Keratinocyte (primary cell): Measurements from ENCODE around the gene FHIT. TPM values are rescaled to one million over a fixed set of nuclear protein-coding genes. Genes with fewer than 3 reads are reported as not detected.
"Not testable (repeated sequence)": the region's sequence is repeated elsewhere in the genome, so short reads cannot be mapped to it uniquely, and the experiment has no call there.

ENCODE experiments used
- DNase-seq: peaks from one replicate; pipeline ENCODE4 v3.0.0-alpha.2; 2011; ENCODE audit warnings: low read depth, missing footprints, low spot score
- FAIRE-seq: peaks from 2 replicates; lab custom pipeline; 2011; peaks lifted over from hg19 to GRCh38; lab: Jason Lieb, UNC
- H2AFZ ChIP-seq: 2 replicates; pipeline ENCODE4 v1.6.0; 2012; ENCODE audit warnings: low read length, control low read depth, inconsistent platforms; ENCODE audit not compliant: control insufficient read depth
- H3K27ac ChIP-seq: 2 replicates; pipeline ENCODE4 v1.5.1; 2011; ENCODE audit warnings: low read length; ENCODE audit not compliant: control insufficient read depth, insufficient read depth
- H3K27me3 ChIP-seq: 3 replicates; pipeline ENCODE4 v1.6.0; 2011; ENCODE audit warnings: low read length; ENCODE audit not compliant: control insufficient read depth, insufficient read depth; ENCODE audit errors: extremely low read depth
- H3K36me3 ChIP-seq, 2 experiments: 2 replicates in 1 of 2; 3 replicates in 1 of 2; pipeline ENCODE4 v1.5.1; 2011; ENCODE audit warnings: low read length in 2 of 2, mild to moderate bottlenecking in 1 of 2; ENCODE audit not compliant: control insufficient read depth in 2 of 2, insufficient read depth in 2 of 2; ENCODE audit errors: extremely low read depth in 1 of 2
- H3K4me1 ChIP-seq: 3 replicates; pipeline ENCODE4 v1.5.1; 2011; ENCODE audit warnings: low read length; ENCODE audit not compliant: control insufficient read depth, insufficient read depth; ENCODE audit errors: extremely low read depth
- H3K4me2 ChIP-seq: 3 replicates; pipeline ENCODE4 v1.6.0; 2011; ENCODE audit warnings: low read depth, low read length; ENCODE audit not compliant: control insufficient read depth, insufficient read depth; ENCODE audit errors: extremely low read depth
- H3K4me3 ChIP-seq, 3 experiments: fragments of 200-600 bp in 1 of 3; sonication (generic) in 1 of 3; 2 replicates in 2 of 3; 3 replicates in 1 of 3; pipeline ENCODE4 v1.5.1; 2011 to 2016; ENCODE audit warnings: low read length in 3 of 3, mild to moderate bottlenecking in 3 of 3, control low read depth in 2 of 3, inconsistent platforms in 1 of 3, low read depth in 1 of 3, mixed read lengths in 1 of 3, mixed run types in 1 of 3, moderate library complexity in 1 of 3; ENCODE audit not compliant: control insufficient read depth in 2 of 3, insufficient read depth in 2 of 3; ENCODE audit errors: extremely low read depth in 1 of 3
- H3K79me2 ChIP-seq: 2 replicates; pipeline ENCODE4 v1.6.0; 2012; ENCODE audit warnings: low read length; ENCODE audit not compliant: control insufficient read depth, insufficient read depth
- H3K9ac ChIP-seq: 3 replicates; pipeline ENCODE4 v1.6.0; 2011; ENCODE audit warnings: low read length; ENCODE audit not compliant: control insufficient read depth, insufficient read depth; ENCODE audit errors: extremely low read depth
- H3K9me1 ChIP-seq: 3 replicates; pipeline ENCODE4 v1.6.0; 2011; ENCODE audit warnings: low read length; ENCODE audit not compliant: control insufficient read depth, insufficient read depth; ENCODE audit errors: extremely low read depth
- H3K9me3 ChIP-seq: 2 replicates; pipeline ENCODE4 v1.5.1; 2012; ENCODE audit warnings: low read depth, low read length; ENCODE audit not compliant: control insufficient read depth
- H4K20me1 ChIP-seq: 3 replicates; pipeline ENCODE4 v1.6.0; 2011; ENCODE audit warnings: low read length; ENCODE audit not compliant: control insufficient read depth, insufficient read depth; ENCODE audit errors: extremely low read depth
- EZH2 ChIP-seq: IDR thresholded peaks from one replicate; pipeline ENCODE4 v1.6.1; 2012; ENCODE audit warnings: inconsistent platforms, mild to moderate bottlenecking, low read length, moderate library complexity
- dilution Hi-C: fragments of 300-500 bp; cut with MboI; formaldehyde crosslinking; loops from one replicate; pipeline ENCODE4 v1.7.0; 2020; ENCODE audit warnings: low sequenced_read_pairs; ENCODE audit not compliant: extremely low pct_ligation_motif_present
- polyA plus RNA-seq, 5 experiments: library from polyadenylated mRNA; depleted of rRNA in 3 of 5; stranded (reverse) in 3 of 5; stranded (forward) in 1 of 5; unstranded in 1 of 5; fragments of >200 nt; gene quantifications; 1 replicate in 1 of 5; 2 replicates in 3 of 5; 3 replicates in 1 of 5; pipeline versions ENCODE4 v1.2.1 to v1.2.3, GENCODE V29; 2011 to 2012; ENCODE audit warnings: missing spikeins in 2 of 5, low read depth in 1 of 5, low replicate concordance in 1 of 5
- TF ChIP-seq, protein P1 (sequence below), 3 experiments: IDR thresholded peaks in 1 of 3; conservative IDR thresholded peaks in 1 of 3; optimal IDR thresholded peaks in 1 of 3; 2 replicates in 2 of 3; 3 replicates in 1 of 3; pipeline versions ENCODE3 to v1.5.1; 2011; ENCODE audit warnings: low read length in 3 of 3, mild to moderate bottlenecking in 3 of 3, moderate library complexity in 2 of 3, control low read depth in 1 of 3, inconsistent platforms in 1 of 3; ENCODE audit not compliant: insufficient read depth in 2 of 3; ENCODE audit errors: extremely low read depth in 1 of 3

Gene FHIT
- polyA plus RNA-seq, 1 donor (not counting 4 experiments of a cell fraction or from before 2014, with no cell fraction given), result 2.2 TPM

DNA sequence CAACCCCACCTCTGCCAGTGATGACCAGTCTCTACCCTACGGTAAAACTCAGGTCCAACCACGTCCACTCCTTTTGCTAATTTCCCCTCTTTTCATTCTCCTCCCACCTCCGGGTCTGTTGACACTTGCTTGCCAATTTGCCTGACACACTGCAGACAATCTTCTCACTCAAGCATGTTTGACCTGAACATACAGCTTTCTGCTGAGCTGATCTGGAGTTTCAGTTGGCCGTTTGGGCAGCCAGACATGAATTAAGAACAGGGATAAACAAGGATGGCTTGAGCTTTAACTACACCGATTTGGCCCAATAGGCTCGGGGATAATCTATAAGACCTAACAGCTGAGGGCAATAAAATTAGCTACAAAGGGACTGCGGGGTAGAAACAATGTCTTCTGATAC is 1442.8 kb downstream of the FHIT start:
- FAIRE-seq, result no peak

DNA sequence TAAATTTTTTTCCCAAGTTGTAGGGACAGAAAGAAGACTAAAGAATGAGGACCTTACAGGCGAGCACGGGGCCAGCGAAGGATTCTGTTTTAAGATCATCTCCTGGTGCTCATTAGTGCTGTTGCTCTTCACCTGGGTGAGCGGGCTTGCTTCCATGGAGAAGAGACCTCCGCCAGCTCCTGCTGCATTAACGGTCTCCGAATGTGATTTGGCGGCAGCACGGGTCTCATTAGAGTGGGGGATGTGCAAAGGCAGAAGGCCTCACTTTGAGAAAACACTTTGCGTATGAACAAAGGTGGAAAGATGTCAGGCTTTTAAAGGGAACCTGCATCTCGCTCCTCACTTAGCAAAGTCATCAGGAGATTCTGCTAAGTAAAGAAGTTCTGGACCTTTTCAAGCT is 1448.0 kb downstream of the FHIT start:
- Histone ChIP-seq H3K36me3 (no peaks in the 10 kb centered on the region), H3K27me3 (no peaks in the 10 kb centered on the region), H4K20me1 (no peaks in the 10 kb centered on the region), H3K27ac (no peak overlapping the region), H3K79me2 (no peaks in the 10 kb centered on the region), H3K9ac (no peak overlapping the region), H3K9me1 (no peaks in the 10 kb centered on the region), H2AFZ (no peak overlapping the region), H3K9me3 (no peaks in the 10 kb centered on the region), H3K4me1 (no peaks in the 10 kb centered on the region), H3K4me2 (no peak overlapping the region), H3K4me3 (no peak overlapping the region)
- no peak for TF ChIP-seq EZH2
- TF ChIP-seq, protein P1, sequence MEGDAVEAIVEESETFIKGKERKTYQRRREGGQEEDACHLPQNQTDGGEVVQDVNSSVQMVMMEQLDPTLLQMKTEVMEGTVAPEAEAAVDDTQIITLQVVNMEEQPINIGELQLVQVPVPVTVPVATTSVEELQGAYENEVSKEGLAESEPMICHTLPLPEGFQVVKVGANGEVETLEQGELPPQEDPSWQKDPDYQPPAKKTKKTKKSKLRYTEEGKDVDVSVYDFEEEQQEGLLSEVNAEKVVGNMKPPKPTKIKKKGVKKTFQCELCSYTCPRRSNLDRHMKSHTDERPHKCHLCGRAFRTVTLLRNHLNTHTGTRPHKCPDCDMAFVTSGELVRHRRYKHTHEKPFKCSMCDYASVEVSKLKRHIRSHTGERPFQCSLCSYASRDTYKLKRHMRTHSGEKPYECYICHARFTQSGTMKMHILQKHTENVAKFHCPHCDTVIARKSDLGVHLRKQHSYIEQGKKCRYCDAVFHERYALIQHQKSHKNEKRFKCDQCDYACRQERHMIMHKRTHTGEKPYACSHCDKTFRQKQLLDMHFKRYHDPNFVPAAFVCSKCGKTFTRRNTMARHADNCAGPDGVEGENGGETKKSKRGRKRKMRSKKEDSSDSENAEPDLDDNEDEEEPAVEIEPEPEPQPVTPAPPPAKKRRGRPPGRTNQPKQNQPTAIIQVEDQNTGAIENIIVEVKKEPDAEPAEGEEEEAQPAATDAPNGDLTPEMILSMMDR (optimal IDR thresholded peaks at IDR 0.05 in 1 of 3, IDR thresholded peaks at IDR 0.05 in 1 of 3, conservative IDR thresholded peaks at IDR 0.05 in 1 of 3; ENCODE audit: extremely low read depth in 1 of 3, insufficient read depth in 2 of 3, low read length in 3 of 3), result no peak
- no peak for DNase-seq
- dilution Hi-C loops, result no loop called here
- no peak for FAIRE-seq

More for the DNA sequence above, 1442.8 kb downstream of the FHIT start:
- Histone ChIP-seq H3K27me3 (no peaks in the 10 kb centered on the region), H3K4me1 (no peaks in the 10 kb centered on the region), H3K36me3 (no peaks in the 10 kb centered on the region), H3K4me3 (no peak overlapping the region), H3K27ac (no peak overlapping the region), H3K9me3 (no peaks in the 10 kb centered on the region), H3K4me2 (no peak overlapping the region), H3K79me2 (no peaks in the 10 kb centered on the region), H3K9ac (no peak overlapping the region), H4K20me1 (no peaks in the 10 kb centered on the region), H3K9me1 (no peaks in the 10 kb centered on the region), H2AFZ (no peak overlapping the region)
- dilution Hi-C loops, result no loop called here
- DNase-seq, result no peak
- TF ChIP-seq, protein P1 (optimal IDR thresholded peaks at IDR 0.05 in 1 of 3, IDR thresholded peaks at IDR 0.05 in 1 of 3, conservative IDR thresholded peaks at IDR 0.05 in 1 of 3; ENCODE audit: extremely low read depth in 1 of 3, insufficient read depth in 2 of 3, low read length in 3 of 3), result no peak
- TF ChIP-seq EZH2, result no peak

DNA sequence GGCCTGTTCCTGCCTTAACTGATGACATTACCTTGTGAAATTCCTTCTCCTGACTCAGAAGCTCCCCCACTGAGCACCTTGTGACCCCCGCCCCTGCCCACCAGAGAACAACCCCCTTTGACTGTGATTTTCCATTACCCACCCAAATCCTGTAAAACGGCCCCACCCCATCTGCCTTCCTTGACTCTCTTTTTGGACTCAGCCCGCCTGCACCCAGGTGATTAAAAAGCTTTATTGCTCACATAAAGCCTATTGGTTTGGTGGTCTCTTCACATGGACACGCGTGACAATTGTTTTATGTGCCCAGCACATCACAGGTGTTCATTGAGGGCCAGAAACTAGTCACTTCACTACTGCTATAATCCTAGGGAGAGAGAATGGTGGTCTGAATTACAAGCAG is 1448.8 kb downstream of the FHIT start:
- H3K9me1 ChIP-seq, H3K27ac ChIP-seq, H3K9ac ChIP-seq, H3K27me3 ChIP-seq, H4K20me1 ChIP-seq, DNase-seq, H3K79me2 ChIP-seq, H3K4me1 ChIP-seq, H3K9me3 ChIP-seq, dilution Hi-C loops, H3K4me3 ChIP-seq, H3K4me2 ChIP-seq, H2AFZ ChIP-seq, FAIRE-seq, H3K36me3 ChIP-seq: not testable (repeated sequence)
